ENCODE data around the gene WFDC1.

GRCh38 chr16:84278333-84278732 is 16.3 kb upstream of the WFDC1 start:
- TF ChIP-seq POLR2A (IDR thresholded peaks at IDR 0.05): no peak
- TF ChIP-seq CTCF (IDR thresholded peaks at IDR 0.05): no peak
- TF ChIP-seq POLR2AphosphoS5 (IDR thresholded peaks at IDR 0.05): no peak
